Heart right ventricle (tissue), 16 donors: Measurements from ENCODE around the gene GPT2. TPM values are rescaled to one million over a fixed set of nuclear protein-coding genes. Genes with fewer than 3 reads are reported as not detected.

Experiments
- ATAC-seq, 8 donors: fragments of 200-7000 bp; cut with Tn5 transposase; one replicate each; pipeline ENCODE4 v1.9.1; 2020; ENCODE audit warnings: mild to moderate bottlenecking in 8 of 8, moderate library complexity in 8 of 8, moderate number of reproducible peaks in 1 of 8
- DNase-seq, 2 donors: peaks; one replicate each; pipeline ENCODE4 v3.0.0-alpha.2; 2020
- H3K27ac ChIP-seq, 10 donors: fragments of 200-600 bp; sonication (generic) in 2 of 10; one replicate each; pipeline versions ENCODE4 v1.5.0 to v1.8.0; 2020 to 2022; ENCODE audit warnings: mild to moderate bottlenecking in 3 of 10
- H3K27me3 ChIP-seq, 7 donors: fragments of 200-600 bp; one replicate each; pipeline ENCODE4 v1.8.0; 2021 to 2022; ENCODE audit warnings: mild to moderate bottlenecking in 2 of 7
- H3K36me3 ChIP-seq, 9 donors: fragments of 200-600 bp; sonication (generic) in 1 of 9; one replicate each; pipeline versions ENCODE4 v1.5.0 to v1.8.0; 2020 to 2022; ENCODE audit warnings: mild to moderate bottlenecking in 2 of 9
- H3K4me1 ChIP-seq, 9 donors: fragments of 200-600 bp; sonication (generic) in 1 of 9; one replicate each; pipeline versions ENCODE4 v1.5.0 to v1.8.0; 2020 to 2022; ENCODE audit warnings: mild to moderate bottlenecking in 4 of 9
- H3K4me3 ChIP-seq, 10 donors: fragments of 200-600 bp; sonication (generic) in 2 of 10; one replicate each; pipeline versions ENCODE4 v1.5.0 to v1.8.0; 2020 to 2022; ENCODE audit warnings: mild to moderate bottlenecking in 7 of 10, moderate library complexity in 2 of 10
- H3K9me3 ChIP-seq, 11 donors: fragments of 200-600 bp in 10 of 11; sonication (generic) in 2 of 11; one replicate each; pipeline versions ENCODE4 v1.5.0 to v1.8.0; 2013 to 2022; ENCODE audit warnings: mild to moderate bottlenecking in 2 of 11, control low read depth in 1 of 11, moderate library complexity in 1 of 11
- WGBS, 2 donors: extraction: QIAGEN DNeasy Blood & Tissue Kit; methylation state at CpG; one replicate each; pipeline ENCODE4 v1.1.7; 2013; ENCODE audit warnings: inconsistent platforms in 1 of 2; 5-methylcytosine and 5-hydroxymethylcytosine counted together
- intact Hi-C, 10 donors: fragments of 100-400 bp; cut with DNase I; formaldehyde crosslinking; loops; one replicate each; pipeline versions ENCODE4 v1.11.1 to v1.14.2; 2022
- polyA plus RNA-seq, 2 donors: library from polyadenylated mRNA; stranded (reverse); fragments of 200-250 nt; gene quantifications; one replicate each; pipeline ENCODE4 v1.2.3, GENCODE V29; 2013
- total RNA-seq, 10 donors: library from RNA; stranded (reverse); fragmentation: NEBNext Ultra II Directional in 3 of 10; extraction: Animal tissue kit (Norgen Biotek cat#: 25700) in 3 of 10; gene quantifications; one replicate each; pipeline versions ENCODE4 v1.2.1 to v1.2.4, GENCODE V29; 2021 to 2023
- TF ChIP-seq, protein P1 (sequence below), 9 donors: fragments of 200-600 bp; sonication (generic) in 2 of 9; IDR thresholded peaks; one replicate each; pipeline versions ENCODE4 v1.5.0 to v1.8.0; 2021 to 2022; ENCODE audit warnings: antibody characterized with exemption in 9 of 9, mild to moderate bottlenecking in 5 of 9, moderate library complexity in 1 of 9
- donor health status: Arrhythmogenic right ventricular cardiomyopathy.
- donor health status: ischemic (EF 13 %, LVEDD 7.1; RV severe dilation, severe dysfunction).
- donor health status: healthy with polysubstance abuse.
- donor health status: DM: no; HTN: yes; CAD: no.
- donor health status: DM: no; HTN: no; CAD: no.
- donor health status: ischemic (EF 25% LVEDD 6.9; RV normal size, moderate dysfunction).
- donor health status: ischemic (EF 25% LVEDD 5.7; RV mildly dilated, moderate dysfunction).
- donor health status: healthy.
- donor health status: DM: yes; HTN: yes; CAD: no.
- donor health status: Ischemic cardiomyopathy.
- donor health status: ischemic (EF 35%, LVEDD 5.7; RV mildly dilated, moderate dysfunction).
- donor health status: nonischemic (EF 11% LVEDD 7.7; RV severe dilation, severe dysfunction).
- donor health status: DM: yes; HTN: yes; CAD: no.
- donor health status: PGD.
- donor health status: ischemic (EF 29% LVEDD 5.4; RV normal size, mild dysfunction).
- donor health status: nonischemic (EF 23%, LVEDD 6.1; RV moderate dilation, normal function).

Gene GPT2
- total and polyA plus RNA-seq, 12 donors: 6.7 to 23.7 (median 17.3) TPM

DNA sequence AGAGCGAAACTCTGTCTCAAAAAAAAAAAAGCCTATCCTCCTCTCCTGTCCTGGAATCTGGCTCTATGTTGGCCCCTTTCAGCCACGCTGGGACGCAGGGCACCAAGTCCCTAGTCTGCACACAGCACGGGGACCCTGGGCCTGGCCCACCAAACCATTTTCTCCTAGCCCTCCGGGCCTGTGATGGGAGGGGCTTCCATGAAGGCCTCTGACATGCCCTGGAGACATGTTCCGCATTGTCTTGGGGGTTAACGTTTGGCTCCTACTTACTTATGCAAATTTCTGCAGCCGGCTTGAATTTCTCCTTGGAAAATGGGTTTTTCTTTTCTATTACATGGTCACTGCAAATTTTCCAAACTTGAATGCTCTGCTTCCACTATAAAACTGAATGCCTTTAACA is 12.6 kb upstream of the GPT2 start:
- Histone ChIP-seq H3K27me3 (no peaks in the 10 kb centered on the region), H3K27ac (no peak overlapping the region), H3K4me3 (no peak overlapping the region), H3K4me1 (peaks cover 0 to 7% (median 0%) of the 10 kb centered on the region in 9 donors), H3K36me3 (no peaks in the 10 kb centered on the region), H3K9me3 (no peaks in the 10 kb centered on the region)
- WGBS, 2 donors: 78 to 80% methylated on average over 8 of the region's 8 CpGs
- intact Hi-C loops: no loop called here
- DNase-seq (no peak), ATAC-seq (no peak)
- TF ChIP-seq, protein P1, sequence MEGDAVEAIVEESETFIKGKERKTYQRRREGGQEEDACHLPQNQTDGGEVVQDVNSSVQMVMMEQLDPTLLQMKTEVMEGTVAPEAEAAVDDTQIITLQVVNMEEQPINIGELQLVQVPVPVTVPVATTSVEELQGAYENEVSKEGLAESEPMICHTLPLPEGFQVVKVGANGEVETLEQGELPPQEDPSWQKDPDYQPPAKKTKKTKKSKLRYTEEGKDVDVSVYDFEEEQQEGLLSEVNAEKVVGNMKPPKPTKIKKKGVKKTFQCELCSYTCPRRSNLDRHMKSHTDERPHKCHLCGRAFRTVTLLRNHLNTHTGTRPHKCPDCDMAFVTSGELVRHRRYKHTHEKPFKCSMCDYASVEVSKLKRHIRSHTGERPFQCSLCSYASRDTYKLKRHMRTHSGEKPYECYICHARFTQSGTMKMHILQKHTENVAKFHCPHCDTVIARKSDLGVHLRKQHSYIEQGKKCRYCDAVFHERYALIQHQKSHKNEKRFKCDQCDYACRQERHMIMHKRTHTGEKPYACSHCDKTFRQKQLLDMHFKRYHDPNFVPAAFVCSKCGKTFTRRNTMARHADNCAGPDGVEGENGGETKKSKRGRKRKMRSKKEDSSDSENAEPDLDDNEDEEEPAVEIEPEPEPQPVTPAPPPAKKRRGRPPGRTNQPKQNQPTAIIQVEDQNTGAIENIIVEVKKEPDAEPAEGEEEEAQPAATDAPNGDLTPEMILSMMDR (IDR thresholded peaks at IDR 0.05): no peak

DNA sequence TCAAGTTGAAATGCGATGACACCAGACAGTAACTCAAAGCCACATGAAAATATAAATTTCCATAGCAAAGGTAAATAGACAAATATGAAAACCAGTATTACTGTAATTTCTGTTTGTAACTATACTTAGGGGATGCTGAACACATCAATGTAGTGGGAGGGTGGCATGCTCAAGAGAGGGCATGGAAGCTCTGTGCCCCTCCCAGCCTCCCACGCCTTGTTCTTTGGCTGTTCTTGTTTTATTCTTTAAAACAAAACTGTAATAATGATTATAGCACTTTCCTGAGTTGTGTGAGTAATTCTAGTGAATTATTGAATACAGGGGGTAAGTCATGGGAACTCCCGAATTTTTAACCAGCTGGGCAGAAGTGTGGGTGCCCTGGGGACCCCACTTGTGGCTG is 11.0 kb upstream of the GPT2 start:
- no peaks in the 10 kb centered on the region for H3K27me3 ChIP-seq
- DNase-seq (no peak), ATAC-seq (no peak)
- peaks cover 0 to 11% (median 0%) of the 10 kb centered on the region in 9 donors for H3K4me1 ChIP-seq
- whole genome bisulfite sequencing, 2 donors: 91 to 93% methylated on average over 3 of the region's 3 CpGs
- no peaks in the 10 kb centered on the region for H3K36me3 ChIP-seq
- intact Hi-C loops: no loop called here
- H3K27ac ChIP-seq: no peak overlapping the region
- TF ChIP-seq, protein P1 (IDR thresholded peaks at IDR 0.05): no peak
- H3K9me3 ChIP-seq: no peaks in the 10 kb centered on the region
- no peak overlapping the region for H3K4me3 ChIP-seq

- Histone ChIP-seq H3K4me1 (peaks cover 0 to 11% (median 0%) of the 10 kb centered on the region in 9 donors), H3K9me3 (no peaks in the 10 kb centered on the region), H3K27ac (no peak overlapping the region), H3K27me3 (peaks cover 0 to 4% (median 0%) of the 10 kb centered on the region in 7 donors), H3K4me3 (no peak overlapping the region), H3K36me3 (no peaks in the 10 kb centered on the region)
- intact Hi-C loops: no loop called here
- ATAC-seq (no peak), DNase-seq (no peak)
- 91 to 96% methylated on average over 8 of the region's 8 CpGs for WGBS, 2 donors
- TF ChIP-seq, protein P1 (IDR thresholded peaks at IDR 0.05): no peak
Measured at GRCh38 chr16:46875243-46875642, 8.9 kb upstream of the GPT2 start.

GRCh38 chr16:46882304-46882939 is 1.7 kb upstream of the GPT2 start:
- H3K4me3 ChIP-seq: no peak overlapping the region
- intact Hi-C loops: no loop called here
- peaks cover 0 to 4% (median 0%) of the 10 kb centered on the region in 7 donors for H3K27me3 ChIP-seq
- WGBS, 2 donors: 62 to 66% methylated on average over 9 of the region's 9 CpGs
- TF ChIP-seq, protein P1 (IDR thresholded peaks at IDR 0.05): no peak
- H3K36me3 ChIP-seq: no peaks in the 10 kb centered on the region
- H3K27ac ChIP-seq: no peak overlapping the region
- H3K9me3 ChIP-seq: no peaks in the 10 kb centered on the region
- DNase-seq (no peak), ATAC-seq (no peak)
- H3K4me1 ChIP-seq: peaks cover 0 to 26% (median 19%) of the 10 kb centered on the region in 9 donors
